ENCODE data around the gene RTTN.
"Not testable (repeated sequence)": the region's sequence is repeated elsewhere in the genome, so short reads cannot be mapped to it uniquely, and the experiment has no call there.

The RTTN gene

GRCh38 chr18:70022636-70023035, 182.9 kb downstream of the RTTN start:
- DNase-seq = no peak

DNA sequence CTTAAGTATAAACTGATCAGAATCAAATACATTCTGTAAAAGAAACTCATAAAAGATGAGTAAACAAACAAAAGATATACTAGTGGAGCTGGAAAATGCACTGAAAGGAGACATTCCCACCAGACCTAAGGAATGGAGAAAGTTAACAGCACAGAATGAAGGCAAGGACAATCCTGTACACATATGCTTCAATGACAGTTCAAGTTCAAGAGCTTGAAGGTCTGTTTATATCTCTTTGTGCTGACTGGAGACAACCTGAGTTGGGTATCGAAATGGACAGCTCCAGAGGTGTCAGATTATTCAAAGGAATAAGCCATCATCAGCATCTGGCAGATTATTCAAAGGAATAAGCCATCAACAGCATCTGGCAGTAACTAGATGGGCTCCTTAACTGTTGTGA, 184.0 kb downstream of the RTTN start:
- no peak for DNase-seq

DNA sequence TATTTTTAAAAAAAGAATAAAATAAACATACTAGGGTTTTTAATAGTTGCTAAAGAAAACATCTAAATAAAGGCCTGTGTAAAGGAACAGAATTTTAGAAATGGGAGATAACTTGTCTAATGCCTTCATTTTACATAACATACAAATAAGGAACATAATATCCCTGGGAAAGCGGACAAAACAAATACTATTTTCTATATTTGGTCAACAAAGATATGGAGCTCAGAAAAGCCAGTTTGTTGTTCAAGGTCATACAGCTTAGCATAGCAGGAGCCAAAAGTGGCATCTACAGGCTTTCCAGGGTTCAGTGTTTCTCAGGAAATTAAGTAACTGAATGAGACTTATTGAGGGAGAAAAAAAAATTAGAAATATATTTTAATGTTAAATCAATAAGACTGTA, 184.4 kb downstream of the RTTN start:
- no peak for DNase-seq

DNA sequence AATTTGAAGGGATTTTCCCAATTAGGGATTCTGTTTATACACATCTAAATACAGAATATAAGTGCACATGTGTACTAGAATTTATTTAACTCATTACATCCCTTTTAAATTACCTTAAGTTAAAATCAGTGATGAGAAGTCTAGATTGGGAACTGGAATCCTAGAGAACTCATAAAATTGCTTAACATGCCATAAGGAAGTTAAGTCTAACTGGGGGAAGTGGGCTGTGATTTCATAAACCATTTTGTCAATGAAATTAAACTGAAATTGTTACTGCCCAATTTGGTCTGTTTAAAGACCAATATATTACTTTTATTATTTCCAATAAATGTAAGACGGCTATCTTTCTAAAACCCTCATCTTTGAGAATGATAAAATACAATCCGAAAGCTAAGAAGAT, 185.5 kb downstream of the RTTN start:
- no peak for DNase-seq

GRCh38 chr18:70019136-70019535, 186.4 kb downstream of the RTTN start:
- DNase-seq = no peak

- no peak for DNase-seq
Observed at GRCh38 chr18:70015127-70015526, 190.4 kb downstream of the RTTN start.

DNA sequence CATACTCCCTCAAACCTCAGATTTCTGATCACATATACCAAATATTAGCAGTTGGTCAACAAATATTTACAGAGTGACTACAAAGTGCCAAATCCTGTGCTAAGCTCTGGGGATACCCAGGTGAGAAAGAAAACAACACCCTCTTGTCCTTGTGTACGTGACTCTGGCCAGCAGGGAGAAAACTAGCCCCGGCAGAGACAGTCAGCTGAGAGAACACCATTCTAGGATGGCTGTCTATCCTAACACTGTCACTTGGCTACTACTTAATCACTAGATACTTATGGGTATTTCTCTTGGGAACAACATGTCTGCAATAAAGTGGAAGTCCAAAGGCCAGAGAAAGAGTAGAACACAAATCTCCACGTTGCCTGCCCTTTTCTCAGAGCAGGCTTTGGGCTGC, 199.9 kb downstream of the RTTN start:
- no peak for DNase-seq

DNA sequence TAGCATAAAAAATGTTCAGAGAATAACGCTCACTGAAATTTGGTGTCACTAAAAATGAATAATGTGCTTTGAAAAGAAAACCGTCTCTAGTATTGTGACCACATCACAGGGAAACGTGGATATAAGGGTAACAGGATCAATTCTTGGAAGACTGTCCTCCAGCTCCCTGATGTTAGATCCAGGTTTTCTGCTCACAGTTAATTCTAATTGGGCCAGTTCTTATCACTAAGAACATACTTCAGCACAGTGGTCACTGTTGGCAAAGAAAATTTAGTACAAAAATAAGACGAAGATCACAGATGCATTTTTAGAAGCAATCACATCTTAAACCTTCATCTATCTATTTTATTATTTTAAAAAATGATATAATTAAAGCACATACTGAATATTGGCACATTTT, 200.8 kb downstream of the RTTN start:
- DNase-seq = no peak

DNA sequence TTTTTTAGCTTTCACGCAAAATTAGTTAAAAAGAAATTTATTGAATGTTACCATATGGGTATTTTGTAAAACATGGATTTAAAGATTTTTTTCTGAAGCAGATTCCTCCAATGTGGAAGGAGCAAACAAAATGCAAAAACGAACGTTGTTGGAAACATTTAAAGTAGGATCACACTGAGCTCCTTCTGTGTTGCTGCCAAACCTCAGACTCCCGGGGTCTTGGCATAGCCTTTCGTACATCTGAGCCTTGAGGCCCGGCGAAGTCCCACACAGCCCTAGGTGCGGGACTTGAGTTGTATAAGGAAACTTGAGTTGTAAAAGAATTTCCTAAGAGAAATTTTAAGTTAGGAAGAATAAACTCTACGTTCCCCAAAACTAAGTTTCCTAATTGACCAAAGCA, 205.8 kb downstream of the RTTN start:
- DNase-seq = no peak

- no peak for DNase-seq
Observed at GRCh38 chr18:69998523-69998987, 206.9 kb downstream of the RTTN start.

DNA sequence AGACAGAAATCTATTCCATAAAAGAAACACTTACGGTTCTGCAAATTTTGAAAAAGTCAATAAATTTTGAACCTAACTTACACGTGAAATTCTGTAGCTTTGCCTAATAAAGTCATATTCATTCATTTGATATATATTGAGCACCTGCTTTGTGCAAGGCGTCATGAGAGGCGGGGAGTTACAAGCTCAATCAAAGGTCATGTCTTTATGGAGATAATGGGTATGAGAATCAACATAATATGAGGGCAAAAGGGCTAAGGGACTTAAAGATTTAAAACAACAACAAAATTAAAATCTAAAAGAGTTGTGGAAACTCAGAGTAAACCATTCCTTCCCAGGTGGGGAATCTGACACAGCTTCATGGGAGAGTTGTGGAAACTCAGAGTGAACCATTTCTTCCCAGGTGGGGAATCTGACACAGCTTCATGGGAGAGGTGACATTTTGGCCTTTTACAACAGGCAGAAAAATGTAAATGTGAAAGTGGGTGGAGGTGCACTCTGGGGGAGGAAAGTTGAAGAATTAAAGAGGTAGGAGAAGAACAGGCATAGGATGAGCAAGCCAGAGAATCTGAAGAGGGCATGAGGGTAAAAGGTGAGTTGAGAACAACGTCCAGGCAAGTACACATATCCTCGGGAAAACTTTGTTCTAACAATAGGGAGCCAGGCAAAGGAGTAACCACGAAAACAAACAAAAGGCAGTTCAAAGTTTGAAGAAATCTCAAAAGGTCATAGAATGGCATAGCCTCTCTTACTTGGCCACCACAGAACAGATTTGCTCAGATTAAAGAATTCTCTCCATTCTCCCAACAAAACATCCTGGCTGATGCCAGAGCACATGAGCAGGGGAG, 208.3 kb downstream of the RTTN start:
- no peak for DNase-seq

DNA sequence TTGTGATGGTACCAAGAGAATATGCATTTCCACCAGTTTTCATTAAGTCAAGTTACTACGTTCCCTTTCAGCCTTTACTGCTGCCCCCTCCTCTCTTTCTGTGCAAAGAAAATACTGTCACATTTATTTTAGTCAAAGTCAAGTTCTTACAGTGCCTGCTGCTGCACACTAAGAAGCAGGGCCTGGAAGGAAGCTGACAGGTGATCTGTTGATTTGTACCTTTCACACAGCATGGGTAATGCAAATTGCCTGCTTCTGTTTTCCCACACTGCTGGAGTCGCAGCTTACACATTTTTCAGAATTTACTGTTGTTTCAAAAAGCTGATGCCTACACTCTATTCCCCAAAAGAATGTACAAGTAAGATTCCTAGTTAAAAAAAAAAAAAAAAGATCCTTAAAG, 209.1 kb downstream of the RTTN start:
- DNase-seq = no peak

- no peak for DNase-seq
Observed at GRCh38 chr18:69995774-69996173, 209.7 kb downstream of the RTTN start.

- no peak for DNase-seq
Observed at GRCh38 chr18:69992776-69993175, 212.7 kb downstream of the RTTN start.

GRCh38 chr18:69987870-69988269, 217.6 kb downstream of the RTTN start:
- DNase-seq = no peak

DNA sequence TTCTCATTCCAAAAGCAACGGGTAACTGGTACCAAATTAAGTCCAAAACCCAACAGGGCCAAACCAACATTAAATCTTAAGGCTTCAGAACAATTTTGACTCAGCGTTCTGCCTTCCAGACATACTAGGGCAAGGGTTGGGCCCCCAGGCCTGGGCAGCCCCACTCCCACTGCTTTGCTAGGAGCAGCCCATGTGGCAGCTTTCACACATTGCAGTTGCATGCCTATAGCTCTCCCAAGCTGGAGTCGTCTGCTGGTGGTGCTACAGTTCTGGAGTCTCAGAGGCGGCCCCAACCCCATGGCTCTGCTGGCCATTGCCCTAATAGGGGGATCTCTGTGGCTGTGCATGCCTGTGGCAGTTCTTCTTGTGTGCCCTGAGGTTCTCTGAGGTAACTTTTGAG, 220.2 kb downstream of the RTTN start:
- DNase-seq = no peak

- DNase-seq = no peak
Observed at GRCh38 chr18:69982417-69982816, 223.1 kb downstream of the RTTN start.

- DNase-seq = no peak
Observed at GRCh38 chr18:69981948-69982347, 223.5 kb downstream of the RTTN start.

- no peak for DNase-seq
Observed at GRCh38 chr18:69980982-69981804, 224.3 kb downstream of the RTTN start.

- DNase-seq = no peak
Observed at GRCh38 chr18:69980509-69980908, 225.0 kb downstream of the RTTN start.

GRCh38 chr18:69978732-69979715, 226.5 kb downstream of the RTTN start:
- no peak for DNase-seq

DNA sequence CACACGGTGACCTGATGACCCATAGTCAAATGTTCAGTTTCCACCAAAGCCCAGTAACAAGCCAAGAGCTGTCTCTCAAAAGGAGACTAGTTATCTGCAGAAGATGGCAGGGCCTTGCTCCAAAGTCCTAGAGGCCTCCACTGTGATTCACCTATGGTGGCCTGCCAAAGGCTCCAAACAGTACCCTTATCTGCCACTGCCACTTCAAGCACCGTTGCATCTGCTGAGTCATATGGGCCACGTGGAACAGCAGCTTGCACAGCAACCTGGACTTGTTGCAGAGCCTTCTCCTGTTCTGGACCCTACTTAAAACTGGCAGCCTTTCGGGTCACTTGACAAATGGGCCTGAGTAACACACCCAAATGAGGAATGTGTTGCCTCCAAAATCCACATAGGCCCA, 230.2 kb downstream of the RTTN start:
- not testable (repeated sequence) for DNase-seq

GRCh38 chr18:69974365-69974764, 231.1 kb downstream of the RTTN start:
- no peak for DNase-seq
